HG02970 (cell line): ENCODE measurements around the gene OTUD3.
"Not testable (repeated sequence)": the region's sequence is repeated elsewhere in the genome, so short reads cannot be mapped to it uniquely, and the experiment has no call there.

Source experiments
- ATAC-seq: cut with Tn5 transposase; IDR thresholded peaks from one replicate; pipeline ENCODE4 v1.9.1; 2021; ENCODE audit warnings: mild to moderate bottlenecking, moderate library complexity, moderate number of reproducible peaks; ENCODE audit not compliant: unreplicated experiment, low FRiP score

The OTUD3 gene, protein sequence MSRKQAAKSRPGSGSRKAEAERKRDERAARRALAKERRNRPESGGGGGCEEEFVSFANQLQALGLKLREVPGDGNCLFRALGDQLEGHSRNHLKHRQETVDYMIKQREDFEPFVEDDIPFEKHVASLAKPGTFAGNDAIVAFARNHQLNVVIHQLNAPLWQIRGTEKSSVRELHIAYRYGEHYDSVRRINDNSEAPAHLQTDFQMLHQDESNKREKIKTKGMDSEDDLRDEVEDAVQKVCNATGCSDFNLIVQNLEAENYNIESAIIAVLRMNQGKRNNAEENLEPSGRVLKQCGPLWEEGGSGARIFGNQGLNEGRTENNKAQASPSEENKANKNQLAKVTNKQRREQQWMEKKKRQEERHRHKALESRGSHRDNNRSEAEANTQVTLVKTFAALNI

DNA sequence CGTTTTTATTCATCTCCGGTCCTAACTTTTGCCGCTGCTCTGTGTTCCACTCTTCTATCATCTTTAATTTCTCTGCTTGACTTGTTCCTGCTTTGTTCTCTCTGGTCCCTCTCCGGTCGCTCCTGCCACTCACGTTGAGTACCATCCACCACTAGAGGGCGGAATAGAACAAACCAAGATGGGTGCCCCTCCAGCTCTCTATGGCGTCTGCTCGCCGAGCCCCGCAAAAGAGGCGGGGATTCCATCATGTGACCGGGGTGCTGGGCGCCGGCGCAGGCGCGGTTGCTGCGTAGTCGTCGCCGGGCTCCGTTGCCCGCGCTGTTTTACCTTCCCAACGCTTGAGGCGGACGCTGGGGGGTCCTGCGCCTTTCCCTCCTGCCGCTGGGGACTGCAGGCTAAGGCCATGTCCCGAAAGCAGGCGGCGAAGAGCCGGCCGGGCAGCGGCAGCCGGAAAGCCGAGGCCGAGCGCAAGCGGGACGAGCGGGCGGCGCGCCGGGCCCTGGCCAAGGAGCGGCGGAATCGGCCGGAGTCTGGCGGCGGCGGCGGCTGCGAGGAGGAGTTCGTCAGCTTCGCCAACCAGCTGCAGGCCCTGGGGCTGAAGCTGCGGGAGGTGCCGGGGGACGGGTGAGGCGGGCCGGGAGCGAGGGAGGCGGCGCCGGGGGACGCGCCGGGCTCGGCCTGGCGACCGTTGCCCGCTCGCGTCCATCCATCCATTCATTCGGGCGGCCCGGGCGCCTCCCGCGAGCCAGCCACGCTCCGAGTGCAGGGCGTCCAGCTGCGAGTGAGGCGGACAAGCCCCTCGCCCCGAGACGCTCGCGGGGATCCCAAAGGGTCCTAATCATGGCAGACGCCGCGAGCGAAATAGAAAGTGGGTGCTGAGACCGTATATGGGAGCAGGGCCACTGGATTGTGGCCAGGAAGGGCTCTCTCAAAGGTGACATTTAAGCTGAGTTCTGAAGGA lies at the start of gene OTUD3:
OTUD3 (plus strand) TSS at position 285 of the 961 bp plus-strand sequence; CDS start at position 404, 119 bp downstream.
- peak; percentile 94 for ATAC-seq

DNA sequence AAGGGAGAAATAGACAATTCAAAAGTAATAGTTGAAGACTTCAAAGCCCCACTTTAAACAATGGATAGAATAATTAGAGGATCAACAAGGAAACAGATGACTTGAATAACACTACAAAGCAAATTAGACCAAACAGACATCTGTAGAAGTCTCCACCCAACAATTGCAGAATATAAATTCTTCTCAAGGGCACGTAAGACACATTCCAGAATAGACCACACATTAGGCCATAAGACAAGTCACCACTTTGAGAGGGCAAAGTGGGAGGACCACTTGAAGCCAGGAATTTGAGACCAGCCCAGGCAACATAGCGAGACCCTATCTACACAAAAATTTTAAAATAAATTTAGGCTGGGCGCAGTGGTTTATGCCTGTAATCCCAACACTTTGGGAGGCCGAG lies 46.6 kb upstream of the OTUD3 start:
- ATAC-seq, result no peak

DNA sequence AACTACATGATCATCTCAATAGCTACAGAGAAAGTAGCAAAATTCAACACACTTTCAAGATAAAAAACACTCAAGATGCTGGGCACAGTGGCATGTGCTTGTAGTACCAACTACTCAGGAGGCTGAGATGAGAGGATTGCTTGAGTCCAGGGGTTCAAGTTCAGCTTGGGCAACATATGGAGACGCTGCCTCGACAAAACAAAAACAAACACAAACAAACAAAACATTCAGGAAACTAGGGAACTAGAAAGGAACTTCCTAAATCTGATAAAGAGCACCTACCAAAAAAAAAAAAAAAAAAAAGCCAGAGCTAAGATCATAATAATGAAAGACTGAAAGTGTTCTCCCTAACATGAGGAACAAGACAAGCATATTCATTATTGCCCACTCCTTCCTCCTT lies 44.3 kb upstream of the OTUD3 start:
- no peak for ATAC-seq

DNA sequence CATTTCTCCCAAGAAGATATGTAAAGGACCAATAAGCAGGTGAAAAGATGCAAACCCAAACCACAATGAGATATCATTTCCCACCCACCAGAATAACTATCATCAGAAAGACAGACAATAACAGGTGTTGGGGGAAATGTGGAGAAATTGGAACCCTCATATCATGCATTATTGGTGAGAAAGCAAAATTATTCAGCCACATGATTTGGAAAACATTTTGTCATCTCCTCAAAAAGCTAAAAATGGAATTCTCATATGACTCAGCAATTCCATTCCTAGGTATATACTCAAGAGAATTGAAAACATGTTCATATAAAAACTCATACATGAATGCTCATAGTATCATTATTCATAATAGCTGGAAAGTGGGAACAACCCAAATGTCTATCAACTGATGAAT lies 42.0 kb upstream of the OTUD3 start:
- ATAC-seq, result no peak

DNA sequence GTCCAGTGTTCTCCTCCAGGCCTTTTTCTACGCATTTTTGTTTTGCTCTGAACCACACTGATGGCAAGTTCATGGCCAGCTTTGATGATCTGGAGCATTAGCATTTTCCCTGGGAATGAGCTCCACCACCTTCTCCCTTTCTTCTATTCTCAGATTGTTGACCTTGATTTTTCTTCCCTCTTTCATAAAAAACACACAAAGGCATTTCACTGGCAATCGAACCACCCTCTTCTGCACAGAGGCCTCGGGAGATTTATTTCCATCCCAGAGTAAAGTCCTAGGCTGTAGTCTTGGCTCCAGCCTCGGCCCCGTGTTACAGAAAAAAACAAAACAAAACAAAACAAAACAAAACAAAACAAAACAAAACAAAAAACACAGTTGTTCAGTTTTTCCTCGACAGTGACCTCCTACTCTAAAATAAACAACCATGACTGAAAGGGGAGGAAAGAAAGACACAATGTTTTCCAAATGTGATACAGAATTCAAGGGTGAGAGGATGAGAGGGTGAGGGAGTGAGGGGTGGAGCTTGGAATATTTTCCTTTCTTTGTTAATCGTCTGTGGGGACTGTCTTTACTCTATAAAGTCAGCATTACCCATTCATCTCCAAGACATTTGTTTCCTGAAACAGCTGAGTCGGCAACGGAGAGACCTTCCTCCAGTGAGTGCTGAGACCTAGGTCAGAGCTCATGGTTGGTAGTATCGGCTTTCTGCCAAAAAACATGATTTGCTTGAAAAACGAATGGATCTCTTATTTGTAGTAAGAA lies 37.3 kb upstream of the OTUD3 start:
- no peak for ATAC-seq

DNA sequence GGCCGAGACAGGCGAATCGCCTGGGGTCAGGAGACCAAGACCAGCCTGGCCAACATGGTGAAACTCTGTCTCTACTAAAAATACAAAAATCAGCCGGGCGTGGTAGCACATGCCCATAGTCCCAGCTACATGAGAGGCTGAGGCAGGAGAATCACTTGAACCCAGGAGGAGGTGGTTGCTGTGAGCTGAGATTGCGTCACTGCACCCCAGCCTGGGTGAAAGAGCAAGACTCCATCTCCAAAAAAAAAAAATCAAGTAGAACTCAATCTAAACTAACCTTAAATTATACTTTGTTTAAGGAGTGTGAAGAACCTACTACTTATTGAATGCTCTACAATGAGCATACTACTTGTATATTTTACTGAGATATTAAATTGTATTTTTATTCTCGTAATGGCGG lies 36.6 kb upstream of the OTUD3 start:
- no peak for ATAC-seq

DNA sequence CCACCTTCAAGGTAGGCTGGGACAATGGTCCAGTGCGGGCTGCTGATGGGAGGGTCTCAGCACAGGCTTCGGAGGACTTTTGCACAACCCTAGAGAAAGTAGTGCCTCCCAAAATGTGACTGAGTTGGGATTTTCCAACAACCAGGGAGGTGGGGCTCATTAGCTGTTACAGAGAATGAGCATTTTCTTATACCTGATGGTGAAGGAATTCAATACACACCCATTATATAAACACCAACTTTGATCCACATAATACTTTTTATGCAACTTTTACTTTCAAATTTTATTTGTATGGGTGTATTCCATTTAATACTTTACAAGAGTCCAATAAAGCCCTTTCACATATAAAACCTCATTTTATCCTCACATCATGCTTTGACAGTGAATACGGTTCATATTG lies 35.9 kb upstream of the OTUD3 start:
- ATAC-seq, result no peak

DNA sequence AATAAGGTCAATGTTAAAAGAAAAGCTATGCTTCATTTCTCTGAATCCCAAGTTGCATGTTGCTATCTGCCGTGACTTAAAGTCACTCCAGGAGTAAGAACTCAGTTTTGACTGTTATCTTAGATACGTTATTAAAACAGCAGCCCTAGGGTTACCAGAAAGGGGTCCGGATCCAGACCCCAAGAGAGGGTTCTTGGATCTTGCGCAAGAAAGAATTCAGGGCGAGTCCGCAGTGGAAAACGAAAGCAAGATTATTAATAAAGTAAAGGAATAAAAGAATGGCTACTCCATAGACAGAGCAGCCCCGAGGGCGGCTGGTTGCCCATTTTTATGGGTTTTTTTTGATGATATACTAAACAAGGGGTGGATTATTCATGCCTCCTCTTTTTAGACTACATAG lies 34.9 kb upstream of the OTUD3 start:
- ATAC-seq, result not testable (repeated sequence)

DNA sequence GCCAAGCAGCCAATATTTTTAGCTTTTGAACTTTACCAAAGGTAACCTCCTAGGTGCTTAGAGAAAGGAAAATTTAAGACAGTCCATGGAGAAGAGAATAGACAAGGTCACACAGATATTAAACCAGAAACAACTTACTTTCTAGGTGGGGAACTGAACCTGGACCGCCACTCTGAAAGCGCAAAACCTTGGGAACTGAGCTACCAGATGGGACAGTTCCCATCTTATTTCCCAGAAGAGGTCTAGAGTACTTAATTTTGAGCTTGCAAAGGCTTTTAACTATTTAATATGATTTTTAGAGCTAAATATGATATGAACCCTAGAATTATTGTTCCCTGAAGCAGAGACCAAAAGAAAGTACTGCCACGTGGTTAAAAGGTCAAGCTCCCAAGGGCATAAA lies 32.9 kb upstream of the OTUD3 start:
- ATAC-seq, result not testable (repeated sequence)

DNA sequence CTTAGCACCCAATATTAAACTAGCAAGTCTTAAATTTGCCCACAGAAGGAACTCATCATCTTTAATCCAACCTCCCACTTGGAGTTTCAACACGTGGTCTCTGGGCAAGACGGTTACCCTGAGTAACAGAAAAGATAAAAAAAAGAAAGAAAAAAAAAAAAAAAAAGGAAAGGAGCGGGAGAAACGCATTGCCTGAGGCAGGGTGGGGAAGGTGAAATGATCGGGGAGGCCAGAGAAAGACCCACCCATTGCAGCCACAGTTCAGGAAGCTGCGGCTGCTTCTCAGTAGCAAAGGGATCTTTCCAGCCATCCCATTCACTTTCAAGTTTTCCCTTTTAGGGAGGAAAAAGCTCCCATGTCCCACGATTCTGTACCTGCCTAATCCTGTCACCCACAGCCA lies 32.0 kb upstream of the OTUD3 start:
- no peak for ATAC-seq

DNA sequence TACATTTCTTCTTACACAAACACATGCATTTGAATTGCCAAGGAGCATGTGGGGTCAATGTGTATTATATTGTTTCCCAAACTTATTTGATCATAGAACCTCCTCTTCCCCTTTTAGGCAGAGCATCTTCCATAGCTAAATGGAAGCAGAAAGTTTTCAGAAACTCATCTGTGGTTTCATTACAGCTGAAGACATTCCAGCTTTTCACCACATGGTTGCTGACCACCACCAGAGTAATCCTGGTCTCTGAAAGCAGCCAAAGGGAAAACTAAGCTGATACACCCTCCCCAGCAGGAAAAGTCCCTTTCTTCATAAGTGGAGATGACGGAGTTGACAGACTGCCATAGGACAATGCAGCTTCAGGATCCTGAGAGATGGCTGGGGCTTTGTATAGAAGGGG lies 30.2 kb upstream of the OTUD3 start:
- no peak for ATAC-seq

DNA sequence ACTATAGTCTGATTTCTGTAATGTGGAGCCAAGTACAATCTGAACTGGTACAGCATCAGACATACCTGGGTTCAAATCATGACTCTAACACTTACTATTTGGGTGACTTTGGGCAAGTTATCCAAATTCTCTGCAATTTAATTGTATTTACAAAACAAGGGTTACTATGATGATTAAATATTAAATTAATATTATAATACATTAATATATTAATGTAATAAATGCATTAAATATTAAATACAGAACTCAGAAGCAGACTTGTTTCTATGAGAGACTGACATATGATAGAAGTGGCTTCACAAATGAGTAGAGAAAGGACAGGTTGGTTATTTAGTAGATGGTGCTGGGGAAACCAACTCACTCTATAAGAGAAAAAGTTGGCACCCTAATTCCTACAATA lies 27.3 kb upstream of the OTUD3 start:
- ATAC-seq, result no peak

DNA sequence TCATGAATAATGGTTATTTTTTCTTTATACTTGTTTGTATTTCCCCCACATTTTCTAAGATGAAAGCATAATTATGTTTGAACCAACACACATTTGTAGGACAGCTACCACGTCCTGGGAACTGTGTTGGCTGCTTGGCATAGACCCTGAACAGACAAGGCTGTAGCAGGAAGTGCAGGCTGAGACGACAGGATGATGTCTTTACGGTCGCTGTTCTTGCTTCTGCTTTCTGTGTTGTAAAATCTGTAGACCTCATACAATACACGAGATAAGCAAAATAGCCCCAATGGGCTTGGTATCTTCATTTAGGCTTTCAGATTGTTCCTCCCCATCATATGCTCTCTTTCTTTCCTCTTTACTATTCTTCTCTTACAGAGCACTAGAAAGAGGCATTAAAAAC lies 23.3 kb upstream of the OTUD3 start:
- ATAC-seq, result no peak

DNA sequence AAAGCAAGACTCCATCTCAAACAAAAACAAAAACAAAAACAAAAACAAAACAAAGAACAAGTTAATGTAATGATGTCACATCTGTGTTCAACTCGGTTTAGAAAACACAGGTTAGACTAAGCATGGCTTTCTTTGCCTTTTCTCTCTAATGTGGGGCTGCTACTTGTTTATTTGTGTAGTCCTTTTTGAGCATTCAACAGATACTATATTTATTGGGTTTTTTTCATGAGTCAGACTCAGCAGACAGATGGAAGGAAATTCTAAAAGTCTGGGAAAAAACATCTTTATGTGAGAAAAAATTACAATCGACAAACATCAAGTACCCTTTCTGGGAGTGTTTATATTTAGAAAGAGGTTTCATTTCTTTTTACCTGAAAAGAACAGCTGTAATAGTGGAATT lies 22.3 kb upstream of the OTUD3 start:
- ATAC-seq, result no peak

DNA sequence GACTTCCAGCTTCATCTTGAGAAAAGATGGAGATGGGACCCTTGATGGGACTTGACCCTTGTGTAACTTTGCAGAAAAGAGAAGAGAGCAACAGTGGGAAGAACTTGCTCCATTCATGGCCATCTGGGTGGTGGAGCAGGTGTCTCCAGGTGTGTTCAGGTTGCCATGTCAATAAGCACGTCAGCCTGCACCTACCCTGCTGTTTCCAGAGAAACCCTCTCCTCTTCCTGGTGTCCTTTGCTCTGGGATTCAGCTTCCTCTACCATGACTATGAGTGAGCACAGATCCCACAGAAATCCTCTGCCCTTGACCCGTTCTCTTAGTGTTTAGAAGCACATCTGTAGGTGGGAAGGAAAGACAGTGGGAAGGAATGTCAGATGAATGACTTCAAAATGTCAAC lies 21.8 kb upstream of the OTUD3 start:
- no peak for ATAC-seq

DNA sequence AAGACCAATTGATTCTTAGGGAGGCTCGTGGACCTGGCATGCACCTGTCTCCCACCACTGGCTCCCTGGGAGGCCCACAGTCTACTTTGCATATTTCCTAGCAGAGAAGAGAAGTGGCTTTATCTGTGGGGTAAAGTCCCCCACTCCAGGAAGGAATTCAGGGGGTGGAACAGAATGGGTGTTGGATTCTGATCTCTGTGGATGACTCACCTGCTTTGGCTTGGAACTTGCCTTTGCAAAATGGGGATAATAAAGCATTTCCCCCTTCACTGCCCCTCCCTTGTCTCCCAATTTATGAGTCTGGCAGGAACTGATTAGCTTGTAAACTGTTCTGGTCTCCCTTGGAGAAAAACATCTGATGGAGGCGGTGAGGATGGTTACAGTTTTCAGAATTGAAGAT lies 21.2 kb upstream of the OTUD3 start:
- ATAC-seq, result no peak

DNA sequence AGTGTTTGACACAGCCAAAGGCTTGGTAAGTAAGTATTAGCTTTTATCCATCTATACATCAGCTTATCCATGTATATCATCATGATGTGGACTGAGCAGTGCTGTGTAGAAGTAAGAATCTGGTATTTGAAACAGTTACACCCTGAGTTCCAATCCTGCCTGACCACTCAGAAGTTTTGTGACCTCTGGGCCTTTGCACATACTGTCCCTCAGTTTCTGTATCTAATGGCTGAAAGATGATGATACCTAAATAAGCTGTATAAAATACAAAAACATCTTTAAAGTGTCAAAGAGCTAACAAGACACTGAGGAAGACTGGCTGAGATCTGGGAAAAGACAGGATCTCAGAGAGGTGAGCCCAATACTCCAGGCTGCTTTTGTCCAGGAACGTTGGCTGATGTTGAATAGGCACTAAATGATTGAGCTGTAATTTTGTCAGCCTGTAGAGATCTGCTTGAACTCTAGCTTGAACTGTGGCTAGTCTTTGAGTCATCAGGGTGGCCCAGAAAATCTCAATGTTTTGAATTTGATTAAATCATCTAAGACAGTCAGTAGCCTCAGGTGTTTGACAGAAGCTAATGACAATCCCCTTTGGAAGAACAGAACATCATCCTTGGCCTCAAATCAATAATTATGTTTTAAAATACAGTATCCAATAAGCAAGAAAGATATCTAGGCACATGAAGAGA lies 20.2 kb upstream of the OTUD3 start:
- ATAC-seq, result no peak

DNA sequence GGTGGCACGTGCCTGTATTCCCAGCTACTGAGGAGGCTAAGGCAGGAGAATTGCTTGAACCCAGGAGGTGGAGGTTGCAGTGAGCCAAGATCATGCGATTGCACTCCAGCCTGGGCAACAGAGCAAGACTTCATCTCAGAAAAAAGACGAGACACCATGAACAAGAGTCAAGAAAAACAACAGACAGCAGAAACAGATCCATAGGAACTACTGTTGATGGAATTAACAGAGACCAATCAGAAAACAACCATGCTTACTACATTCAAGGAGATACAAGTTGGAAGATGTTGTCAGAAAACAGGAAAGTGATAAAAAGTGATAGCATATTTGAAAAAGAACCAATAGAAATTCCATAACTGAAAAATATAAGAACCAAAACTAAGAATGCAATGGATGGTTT lies 19.3 kb upstream of the OTUD3 start:
- no peak for ATAC-seq

DNA sequence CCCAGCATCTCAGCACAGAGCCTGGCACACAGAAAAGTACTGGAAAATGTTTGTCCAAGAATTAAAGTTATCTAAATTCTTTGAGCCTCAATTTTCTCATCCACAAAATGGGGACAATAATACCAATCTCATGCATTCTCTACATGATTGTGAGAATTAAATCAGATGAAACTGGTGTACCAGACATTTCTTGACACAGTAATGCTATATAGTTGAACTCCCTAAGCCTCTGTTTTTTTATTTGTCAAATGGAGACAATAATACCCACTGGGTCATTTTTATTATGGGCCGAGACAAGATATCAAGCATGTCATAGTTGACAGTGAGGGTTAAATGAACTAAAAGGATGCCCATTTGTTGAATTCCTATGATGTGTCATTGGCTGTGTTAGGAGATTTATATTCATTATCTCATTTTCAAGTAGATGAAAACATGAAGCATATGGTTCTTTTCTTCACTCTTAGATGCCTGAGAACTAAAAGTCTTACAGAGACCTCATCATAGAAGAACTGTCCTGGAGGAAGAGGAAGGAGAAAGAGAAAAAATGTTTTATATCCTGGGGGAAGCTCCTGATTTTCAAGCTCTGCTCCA lies 17.5 kb upstream of the OTUD3 start:
- no peak for ATAC-seq

DNA sequence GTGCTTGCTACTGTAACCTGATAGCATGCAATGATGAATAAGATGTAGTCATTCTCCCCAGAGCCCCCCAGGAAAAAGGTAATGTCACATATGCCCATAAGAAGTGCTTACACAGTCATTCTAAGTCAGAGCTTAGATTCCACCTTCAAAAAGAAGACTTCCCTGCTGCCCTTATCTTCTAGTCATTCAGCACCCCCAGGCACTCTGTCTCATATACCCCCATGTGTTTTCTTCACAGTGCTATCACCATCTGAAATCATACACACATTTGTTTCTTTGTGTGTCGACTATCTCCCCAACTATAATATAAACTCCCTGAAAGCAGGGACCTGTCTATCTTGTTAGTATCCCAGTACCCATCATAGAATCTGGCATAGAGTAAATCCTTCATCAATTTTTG lies 16.2 kb upstream of the OTUD3 start:
- no peak for ATAC-seq
